GM19193 (cell line): ENCODE results near the gene LUZP2.

Source experiments
- POLR2A ChIP-seq: IDR thresholded peaks from 4 replicates; pipeline ENCODE4 v1.6.1; 2011; ENCODE audit not compliant: insufficient read depth, insufficient read length; ENCODE audit errors: extremely low read depth

The LUZP2 gene

GRCh38 chr11:24848857-24849256, 352.0 kb downstream of the LUZP2 start:
- TF ChIP-seq POLR2A = no peak

DNA sequence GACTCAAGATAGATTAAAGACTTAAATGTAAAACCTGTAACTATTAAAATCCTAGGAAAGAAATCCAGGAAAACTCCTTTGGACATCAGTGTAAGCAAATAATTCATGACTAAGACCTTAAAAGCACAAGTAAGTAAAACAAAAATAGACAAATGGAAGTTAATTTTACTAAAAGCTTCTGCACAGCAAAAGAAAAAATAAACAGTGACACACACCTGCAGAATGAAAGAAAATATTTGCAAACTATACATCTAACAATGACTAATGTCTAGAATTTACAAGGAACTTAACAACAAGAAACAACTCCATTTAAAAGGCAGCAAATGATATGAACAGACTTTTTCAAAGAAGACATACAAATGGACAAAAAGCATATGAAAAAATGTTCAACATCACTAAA, 359.1 kb downstream of the LUZP2 start:
- no peak for TF ChIP-seq POLR2A

DNA sequence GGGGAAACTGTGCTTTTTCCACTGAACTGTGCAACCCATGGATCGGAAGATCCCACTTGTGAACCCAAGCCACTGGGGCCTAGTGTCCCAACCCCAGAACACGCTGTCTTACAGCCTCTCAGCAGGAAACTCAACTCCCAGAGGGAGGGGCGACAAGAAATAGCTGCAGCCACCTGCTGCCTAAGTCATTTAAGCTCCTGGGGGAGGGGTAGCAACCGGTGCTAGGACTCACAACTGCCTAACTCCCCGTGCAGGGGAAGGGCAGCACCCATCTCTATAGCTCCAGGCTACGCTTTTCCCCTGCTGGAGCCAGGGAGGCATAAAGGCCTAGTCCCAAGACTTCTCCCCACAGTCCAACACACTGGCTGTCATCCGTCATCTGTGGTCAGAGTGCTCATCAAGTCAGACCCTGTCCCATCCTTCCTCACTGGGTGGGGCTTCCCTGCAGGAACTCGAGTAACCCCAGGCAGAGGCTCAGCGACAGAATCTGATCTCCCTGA, 363.0 kb downstream of the LUZP2 start:
- TF ChIP-seq POLR2A = no peak

DNA sequence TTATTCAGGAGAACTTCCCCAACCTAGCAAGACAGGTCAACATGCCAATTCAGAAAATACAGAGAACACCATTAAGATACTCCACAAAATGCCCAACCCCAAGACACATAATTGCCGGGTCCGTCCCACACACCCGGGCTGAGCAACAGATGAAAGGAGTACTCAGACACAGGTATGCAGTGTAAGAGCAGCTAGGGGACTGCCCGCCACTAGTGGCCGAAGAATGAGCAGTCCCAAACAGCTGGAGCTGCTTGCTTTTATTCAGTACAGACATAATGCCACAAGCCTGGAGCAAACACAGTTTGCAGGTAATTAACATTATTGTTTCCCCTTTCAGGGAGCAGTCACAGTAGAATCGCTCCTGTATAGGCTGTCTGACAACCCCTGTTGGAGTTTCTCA, 364.6 kb downstream of the LUZP2 start:
- no peak for TF ChIP-seq POLR2A

GRCh38 chr11:24866743-24867142, 369.9 kb downstream of the LUZP2 start:
- no peak for TF ChIP-seq POLR2A

GRCh38 chr11:24870048-24870447, 373.2 kb downstream of the LUZP2 start:
- no peak for TF ChIP-seq POLR2A

DNA sequence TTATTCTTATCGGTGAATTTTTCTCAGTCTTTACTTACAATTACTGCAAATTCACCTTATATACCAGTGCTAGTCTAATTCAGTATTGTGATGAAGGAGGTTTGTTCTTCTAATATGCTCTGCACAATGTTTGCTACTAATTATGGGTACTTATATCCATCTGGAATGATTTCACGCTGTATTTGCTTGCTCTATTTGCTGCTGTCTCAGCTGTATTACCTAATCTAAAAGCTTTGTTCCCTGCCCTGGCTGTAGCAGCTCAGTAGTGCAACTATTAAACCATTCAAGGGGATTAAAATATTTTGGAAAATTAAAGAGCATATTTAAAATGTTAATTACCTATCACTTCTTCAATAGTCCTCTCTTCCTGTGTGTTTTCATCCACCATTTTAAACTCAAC, 375.3 kb downstream of the LUZP2 start:
- no peak for TF ChIP-seq POLR2A

GRCh38 chr11:24872651-24873311, 375.9 kb downstream of the LUZP2 start:
- no peak for TF ChIP-seq POLR2A

DNA sequence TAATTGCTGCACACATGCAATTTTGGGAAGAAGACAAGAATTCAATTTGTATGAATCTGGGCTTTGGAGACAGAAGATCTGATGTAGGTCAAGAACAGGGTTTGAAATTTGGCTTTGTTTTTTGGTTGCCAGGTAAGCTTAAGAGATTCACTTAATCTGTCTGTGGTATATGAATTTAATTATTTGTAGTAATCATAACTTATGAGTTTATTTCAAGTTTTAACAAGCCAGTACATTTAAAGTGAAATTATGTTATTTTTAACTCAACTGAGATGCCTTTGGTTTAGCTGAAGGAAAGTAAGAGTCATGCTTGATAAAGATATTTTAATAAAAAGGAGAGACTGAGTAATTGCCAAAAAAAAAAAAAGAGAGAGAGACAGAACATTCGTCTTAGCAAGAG, 384.1 kb downstream of the LUZP2 start:
- TF ChIP-seq POLR2A = no peak

- no peak for TF ChIP-seq POLR2A
Observed at GRCh38 chr11:24885580-24886173, 388.8 kb downstream of the LUZP2 start.

GRCh38 chr11:24886880-24887619, 390.2 kb downstream of the LUZP2 start:
- TF ChIP-seq POLR2A = no peak

- no peak for TF ChIP-seq POLR2A
Observed at GRCh38 chr11:24890426-24890825, 393.6 kb downstream of the LUZP2 start.

DNA sequence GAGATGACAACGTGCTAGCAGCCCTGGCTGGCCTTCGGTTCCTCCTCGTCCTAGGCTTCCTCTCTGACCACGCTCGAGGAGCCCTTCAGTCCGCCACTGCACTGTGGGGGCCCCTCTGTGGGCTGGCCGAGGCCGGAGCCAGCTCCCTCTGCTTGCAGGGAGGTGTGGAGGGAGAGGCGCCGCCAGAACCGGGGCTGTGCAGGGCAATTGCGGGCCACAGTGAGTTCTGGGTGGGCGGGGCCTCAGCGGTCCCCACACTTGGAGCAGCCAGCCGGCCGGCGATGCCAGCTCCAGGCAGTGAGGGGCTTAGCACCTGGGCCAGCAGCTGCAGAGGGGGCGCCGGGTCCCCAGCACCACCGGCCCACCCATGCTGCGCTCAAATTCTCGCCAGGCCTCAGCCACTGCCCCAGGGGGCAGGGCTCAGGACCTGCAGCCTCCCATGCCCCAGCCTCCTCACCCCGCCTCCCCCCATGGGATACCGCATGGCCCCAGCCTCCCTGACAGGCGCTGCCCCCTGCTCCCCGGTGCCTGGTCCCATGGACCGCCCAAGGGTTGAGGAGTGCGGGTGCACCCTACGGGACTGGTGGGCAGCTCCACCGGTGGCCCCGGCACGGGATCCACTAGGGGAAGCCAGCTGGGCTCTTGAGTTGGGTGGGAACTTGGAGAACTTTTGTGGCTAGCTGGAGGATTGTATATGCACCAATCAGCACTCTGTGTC, 399.4 kb downstream of the LUZP2 start:
- TF ChIP-seq POLR2A = no peak

DNA sequence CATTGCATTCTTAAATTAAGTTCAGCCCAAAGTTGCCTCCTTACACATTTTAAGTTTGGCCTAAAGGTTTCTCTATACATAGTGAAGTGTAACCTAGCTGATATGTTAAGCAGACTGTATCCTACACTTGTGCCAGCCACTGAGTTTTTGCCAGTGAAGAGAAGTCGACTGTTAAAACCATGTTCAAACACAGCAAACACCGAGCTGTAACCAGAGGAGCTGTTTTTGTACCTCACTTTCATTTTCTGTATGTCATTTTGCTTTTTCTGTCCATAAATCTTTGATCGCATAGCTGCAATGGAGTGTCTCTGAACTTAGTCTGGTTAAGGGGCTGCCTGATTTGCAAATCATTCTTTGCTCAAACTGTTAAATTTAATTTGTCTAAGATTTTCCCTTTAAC, 403.7 kb downstream of the LUZP2 start:
- no peak for TF ChIP-seq POLR2A

DNA sequence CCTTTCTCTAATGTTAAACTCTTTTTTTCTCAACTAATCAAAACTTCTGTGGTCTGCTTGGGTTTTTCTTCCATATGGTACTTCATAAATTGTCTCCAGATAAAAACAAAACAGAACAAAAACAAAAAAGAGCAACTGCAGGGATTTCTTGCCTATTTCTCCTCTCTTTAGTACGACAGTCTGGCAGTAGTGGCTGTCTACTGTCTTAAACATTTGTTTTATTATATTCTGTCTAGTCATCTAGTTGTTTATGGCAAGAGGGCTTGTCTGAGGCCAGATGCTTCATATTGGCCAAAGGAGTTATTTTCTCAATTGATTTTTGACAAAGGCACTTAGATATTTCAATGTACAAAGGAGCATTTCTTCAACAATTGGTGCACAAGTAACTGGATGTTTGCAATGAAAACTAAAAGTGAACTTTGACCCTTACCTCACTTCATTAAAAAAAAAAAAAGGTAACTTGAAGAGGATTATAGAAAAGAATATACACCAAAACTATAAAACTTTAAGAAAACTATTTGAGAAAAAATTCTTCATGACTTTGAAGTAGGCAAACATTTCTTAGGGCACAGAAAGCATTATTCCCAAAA, 404.2 kb downstream of the LUZP2 start:
- no peak for TF ChIP-seq POLR2A
